Stimulated activated CD4-positive, alpha-beta T cell treated with anti-CD3 and anti-CD28 coated beads, Interleukin-2, amount 100 ng/mL, for 48 hours (primary cell): Measurements from ENCODE around the gene DPYSL4.

Source experiments
- DNase-seq, 2 donors: peaks; one replicate each; pipeline ENCODE4 v3.0.0-alpha.2; 2020

Gene DPYSL4

DNA sequence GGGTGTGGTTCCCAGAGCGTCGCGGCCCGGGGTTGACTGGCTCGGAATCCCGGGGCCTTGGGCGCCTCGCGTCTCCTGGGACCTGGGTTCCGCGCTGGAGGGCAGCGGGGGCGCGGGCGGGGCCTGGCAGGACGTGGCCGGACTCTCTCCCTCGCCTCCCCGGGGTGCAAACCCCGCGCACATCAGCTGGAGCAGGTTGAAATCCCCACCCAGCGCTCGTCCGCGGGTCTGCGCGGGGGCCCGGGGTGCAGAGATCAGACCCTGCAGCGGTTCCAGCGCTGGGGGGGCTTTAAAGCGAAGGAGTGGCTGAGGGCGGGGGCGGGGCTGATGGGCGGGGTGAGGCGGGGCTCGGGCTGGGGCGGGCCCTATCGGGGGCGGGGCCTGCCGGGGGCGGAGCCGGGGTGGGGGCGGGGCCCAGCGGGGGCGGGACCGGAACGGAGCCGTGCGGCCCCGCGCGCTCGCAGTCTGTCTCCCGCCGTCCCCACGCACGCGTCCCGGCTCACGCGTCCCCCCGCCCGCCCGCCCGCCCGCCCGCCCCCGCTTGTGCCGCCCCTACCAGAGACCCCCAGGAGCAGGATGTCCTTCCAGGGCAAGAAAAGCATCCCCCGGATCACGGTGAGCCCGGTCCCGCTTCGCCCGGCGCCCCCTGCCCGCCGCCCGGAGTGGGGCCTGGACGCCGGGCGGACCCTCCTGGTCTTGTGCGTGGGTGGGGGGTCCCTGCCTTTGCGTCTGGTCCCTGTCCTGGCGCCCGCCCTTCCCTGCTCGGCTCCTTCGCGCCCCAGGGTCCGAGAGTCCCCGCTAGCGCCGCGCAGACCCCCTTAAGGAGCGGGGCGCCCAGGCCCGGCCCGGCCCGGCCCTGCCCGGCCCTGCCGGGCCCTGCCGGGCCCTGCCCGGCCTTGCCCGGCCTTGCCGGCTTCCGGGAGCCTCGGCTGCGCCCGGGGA lies at the start of gene DPYSL4:
TSS of gene DPYSL4 (plus strand) at position 461 of the 942 bp plus-strand sequence. CDS start at position 577, 116 bp downstream.
- DNase-seq, result peak in 1 of 2 donors; percentile 45

- DNase-seq, result no peak
These were observed 49.4 kb upstream of the DPYSL4 start for GRCh38 chr10:132137111-132138072.

DNA sequence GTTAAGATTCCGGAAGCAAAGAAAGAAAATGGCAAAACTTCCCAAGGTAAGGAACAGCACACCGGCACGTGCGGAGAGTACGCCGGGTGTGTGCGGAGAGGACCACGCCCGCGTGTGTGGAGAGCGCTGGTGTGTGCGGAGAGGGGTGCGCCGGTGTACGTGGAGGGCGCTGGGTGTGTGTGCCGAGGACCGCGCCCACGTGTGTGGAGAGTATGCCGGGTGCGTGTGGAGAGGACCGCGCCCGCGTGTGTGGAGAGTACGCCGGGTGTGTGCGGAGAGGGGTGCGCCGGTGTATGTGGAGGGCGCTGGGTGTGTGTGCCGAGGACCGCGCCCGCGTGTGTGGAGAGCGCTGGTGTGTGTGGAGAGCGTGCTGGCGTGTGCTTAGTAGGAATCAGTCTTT lies 48.6 kb upstream of the DPYSL4 start:
- DNase-seq, result no peak

- DNase-seq, result no peak
These were observed 48.2 kb upstream of the DPYSL4 start for GRCh38 chr10:132138596-132138995.

GRCh38 chr10:132139526-132139925 lies 47.2 kb upstream of the DPYSL4 start:
- DNase-seq, result no peak

- no peak for DNase-seq
These were observed 46.4 kb upstream of the DPYSL4 start for GRCh38 chr10:132140167-132140925.

DNA sequence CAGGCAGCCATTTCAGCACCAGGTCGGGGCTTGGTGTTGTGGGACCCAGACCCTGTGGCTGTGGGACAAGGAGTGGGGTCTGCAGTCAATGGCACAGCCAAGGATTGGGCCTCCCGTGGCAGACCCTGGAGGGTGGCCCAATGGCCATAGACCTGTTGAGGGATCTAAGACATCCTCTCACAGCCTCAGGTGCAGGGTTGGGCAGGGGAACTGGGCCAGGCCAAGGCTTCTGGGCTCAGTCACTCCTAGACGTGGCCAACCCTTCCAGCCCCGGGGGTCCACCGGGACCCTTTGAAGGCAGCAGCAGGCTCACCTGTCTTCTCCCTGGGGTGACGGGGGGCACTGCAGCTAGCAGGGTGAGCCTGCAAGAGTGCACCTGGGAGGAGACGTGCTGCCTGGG lies 45.7 kb upstream of the DPYSL4 start:
- DNase-seq, result no peak

DNA sequence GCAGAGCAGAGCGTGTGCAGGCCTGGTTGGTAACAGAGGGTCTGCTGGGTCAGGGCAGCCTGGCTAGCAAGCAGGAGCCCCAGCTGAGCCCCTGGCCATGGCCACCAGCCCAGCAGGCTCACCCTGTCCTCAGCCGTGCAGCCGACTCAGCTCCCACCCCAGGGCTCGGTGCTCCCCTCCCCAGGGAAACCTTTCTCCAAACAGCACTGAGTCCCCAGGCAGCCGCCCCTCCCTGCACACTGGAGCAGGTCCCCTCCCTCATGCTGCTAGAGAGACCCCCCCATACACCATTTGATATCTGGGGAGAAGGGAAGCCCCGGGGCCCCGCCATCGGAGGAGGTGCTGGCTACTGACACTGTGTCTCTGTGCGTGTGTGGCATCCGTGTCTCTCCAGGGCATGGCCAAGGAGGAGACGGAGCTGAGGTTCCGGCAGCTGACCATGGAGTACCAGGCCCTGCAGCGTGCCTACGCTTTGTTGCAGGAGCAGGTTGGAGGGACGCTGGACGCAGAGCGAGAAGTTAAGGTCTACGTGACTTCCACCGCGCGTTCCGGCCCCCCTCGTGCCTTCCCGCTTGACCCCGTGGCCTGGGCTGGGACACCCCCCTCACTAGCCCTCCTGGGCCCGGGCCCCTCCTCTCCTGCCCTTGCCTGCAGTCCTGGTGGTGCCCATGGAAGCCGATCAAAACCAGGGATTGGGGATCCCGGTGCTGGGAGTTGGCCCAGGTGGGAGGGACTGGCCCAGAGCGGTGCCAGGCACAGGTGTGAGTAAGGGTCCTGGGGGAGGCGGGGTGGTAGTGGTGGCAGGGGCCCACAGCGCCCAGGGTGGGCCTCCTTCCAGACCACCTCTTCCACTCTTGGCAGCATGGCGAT lies 45.0 kb upstream of the DPYSL4 start:
- no peak for DNase-seq

DNA sequence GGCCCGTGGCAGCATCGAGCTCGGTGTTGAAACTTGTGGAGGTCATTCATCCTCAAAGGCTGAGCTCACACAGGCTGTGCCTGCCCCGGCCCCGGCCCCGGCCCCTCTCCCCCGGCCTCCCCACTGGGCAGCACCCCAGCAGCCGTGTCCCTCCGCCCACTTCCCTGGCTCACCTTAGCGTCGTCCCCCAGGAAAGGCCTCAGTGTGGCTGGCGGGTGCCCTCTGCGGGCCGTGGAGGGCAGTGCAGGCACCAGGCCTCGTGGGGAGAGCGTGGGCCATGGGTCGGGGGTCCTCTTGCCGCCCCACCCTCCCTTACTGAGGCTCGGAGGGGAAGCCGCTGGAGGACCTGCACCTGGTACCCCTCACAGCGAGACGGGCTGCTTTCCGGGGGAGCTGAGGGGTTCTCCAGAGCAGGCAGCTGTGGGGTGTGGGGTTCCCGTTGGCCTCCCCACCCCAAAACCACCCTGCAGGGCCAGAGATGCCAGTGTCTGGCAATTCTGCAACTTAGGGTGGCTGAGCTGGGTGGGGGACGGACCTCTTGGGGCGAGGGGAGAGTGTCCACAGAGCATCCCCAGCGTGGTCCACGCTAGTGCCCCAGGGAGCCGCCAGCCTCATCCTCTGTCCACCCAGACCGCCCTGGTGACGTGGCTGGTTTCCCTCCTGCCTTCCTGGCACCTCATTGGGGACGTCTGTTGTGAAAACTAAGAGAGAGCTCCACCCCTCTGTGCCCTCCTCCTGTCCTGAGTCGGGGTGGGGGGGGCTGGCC lies 44.2 kb upstream of the DPYSL4 start:
- DNase-seq, result peak; percentile 49 to 51

GRCh38 chr10:132143162-132143561 lies 43.6 kb upstream of the DPYSL4 start:
- no peak for DNase-seq

- no peak for DNase-seq
These were observed 42.7 kb upstream of the DPYSL4 start for GRCh38 chr10:132144086-132144485.

- no peak for DNase-seq
These were observed 41.7 kb upstream of the DPYSL4 start for GRCh38 chr10:132145002-132145401.

DNA sequence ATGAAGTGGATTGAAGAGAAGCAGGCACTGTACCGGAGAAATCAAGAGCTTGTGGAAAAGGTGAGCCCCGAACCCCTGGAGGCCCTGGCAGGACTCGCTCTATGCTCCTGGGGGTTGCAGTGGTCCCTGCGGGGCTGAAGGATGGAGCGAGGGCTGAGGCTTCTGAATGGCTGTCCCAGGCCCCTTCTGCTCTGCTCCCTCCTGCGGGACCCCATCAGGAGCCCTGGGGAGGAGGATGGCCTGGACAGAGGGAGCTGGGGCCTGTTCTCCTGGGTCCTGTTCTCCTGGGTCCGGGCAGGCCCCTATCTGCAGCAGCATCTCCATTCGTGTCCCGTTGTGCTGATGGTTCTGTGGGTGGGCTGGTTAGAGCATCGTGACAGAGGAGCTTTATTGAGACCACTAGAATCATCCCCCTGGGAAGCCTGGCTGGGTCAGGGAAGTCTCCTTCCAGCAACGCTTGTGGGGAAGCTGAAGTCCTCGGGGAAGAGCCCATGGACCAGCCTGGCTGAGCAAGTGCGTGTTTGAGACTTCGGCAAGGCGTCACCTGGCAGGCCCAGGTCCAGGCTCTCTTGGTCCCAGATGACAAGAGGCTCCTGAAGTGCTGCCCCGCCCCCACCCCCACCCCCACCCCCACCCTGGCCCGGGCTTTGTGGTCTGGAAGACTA lies 41.1 kb upstream of the DPYSL4 start:
- DNase-seq, result no peak

DNA sequence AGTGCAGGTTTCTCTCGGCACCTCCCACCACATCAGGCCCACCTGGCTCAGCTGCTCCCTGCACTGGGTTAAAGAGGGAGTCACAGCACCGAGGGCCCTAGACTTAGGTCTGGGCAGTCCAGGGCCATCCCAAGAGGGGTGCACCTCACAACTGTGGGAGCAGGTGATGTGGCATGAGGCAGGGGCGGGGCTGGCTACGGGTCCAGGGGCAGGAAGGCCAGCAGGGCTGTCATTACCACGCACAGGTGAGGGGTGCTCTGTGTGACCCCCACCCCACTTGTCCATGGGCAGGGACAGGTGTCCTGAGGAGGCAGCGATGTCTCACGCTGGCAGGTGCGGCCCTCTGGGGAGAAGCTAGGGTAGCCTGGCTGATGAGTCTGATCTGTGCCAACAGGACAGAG lies 40.5 kb upstream of the DPYSL4 start:
- DNase-seq, result no peak

GRCh38 chr10:132146941-132147915 lies 39.5 kb upstream of the DPYSL4 start:
- no peak for DNase-seq

DNA sequence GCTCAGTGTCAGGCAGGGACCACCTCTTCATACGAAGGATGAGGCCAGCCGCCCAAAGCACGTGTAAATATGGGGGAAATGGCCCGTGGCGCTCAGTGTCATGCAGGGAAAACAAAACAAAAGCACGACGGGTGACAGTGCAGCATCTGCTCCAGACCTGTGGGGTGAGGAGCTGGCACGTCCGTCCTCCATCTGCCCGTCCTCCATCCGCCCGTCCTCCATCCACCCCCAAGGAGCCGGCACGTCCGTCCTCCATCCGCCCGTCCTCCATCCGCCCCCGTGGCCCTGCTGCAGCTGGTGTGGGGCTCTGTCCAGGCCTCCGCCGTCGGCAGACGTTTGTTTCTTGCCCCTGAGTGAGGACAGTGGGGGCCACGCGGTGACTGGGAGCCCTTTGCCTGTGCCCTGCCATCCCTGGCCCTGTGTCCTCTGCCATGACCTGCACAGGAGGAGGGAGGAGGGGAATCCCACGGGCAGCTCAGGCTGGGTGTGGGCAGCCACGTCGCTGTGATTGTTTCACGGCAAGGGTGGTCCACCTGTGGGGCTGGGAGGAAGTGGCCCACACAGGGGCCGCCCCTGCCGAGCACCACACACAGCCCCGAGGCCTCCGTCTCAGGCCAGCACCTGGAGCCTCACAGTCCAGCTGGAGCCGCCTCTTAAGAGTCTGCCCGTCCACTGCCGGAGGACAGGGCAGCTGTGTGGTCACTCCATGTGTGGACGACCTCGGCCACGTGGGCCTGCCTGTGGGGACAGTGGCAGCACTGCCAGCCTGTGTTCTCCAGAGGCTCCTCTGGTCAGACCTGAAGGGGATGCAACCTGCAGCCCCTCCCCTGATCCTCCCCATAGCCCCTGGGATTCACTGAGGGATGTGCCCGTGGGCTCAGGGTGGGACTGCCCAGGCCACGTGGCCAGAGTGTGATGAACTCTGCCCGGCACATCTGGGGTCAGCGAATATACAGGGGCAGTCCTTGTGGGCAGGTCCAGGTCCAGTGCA lies 38.2 kb upstream of the DPYSL4 start:
- no peak for DNase-seq

DNA sequence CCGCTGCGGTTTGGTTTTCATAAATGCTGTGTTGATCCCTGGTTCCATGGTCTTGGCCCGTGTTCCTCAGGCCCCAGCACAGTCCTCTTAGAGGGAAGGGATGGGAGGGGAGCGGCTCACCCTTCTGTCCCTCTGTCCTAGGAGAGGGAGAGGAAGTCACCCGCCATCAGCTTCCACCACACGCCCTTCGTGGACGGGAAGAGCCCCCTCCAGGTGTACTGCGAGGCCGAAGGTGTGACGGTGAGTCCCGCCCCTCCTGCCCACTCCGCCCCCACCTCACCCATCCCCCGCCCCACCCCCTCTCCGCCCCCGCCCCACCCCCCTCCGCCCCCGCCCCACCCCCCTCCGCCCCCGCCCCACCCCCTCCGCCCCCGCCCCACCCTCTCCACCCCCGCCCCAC lies 37.5 kb upstream of the DPYSL4 start:
- no peak for DNase-seq

DNA sequence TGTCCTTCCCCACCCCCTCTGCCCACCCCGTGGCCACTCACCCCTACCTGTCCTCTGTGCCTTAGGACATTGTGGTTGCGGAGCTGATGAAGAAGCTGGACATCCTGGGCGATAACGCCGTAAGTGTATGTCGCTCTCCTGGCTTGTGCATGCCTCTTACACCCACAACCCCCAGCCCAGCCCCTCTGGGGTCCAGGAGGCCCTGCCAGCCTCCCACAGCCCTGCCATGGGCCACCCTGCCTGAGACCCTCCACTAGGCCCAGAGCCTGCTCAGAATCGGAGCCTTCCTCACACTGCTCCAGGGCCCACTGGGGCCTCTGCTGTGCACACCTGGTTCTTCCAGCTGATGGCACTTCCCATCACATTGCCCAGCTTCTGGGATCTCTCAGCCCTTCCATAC lies 36.8 kb upstream of the DPYSL4 start:
- DNase-seq, result no peak
